ENCODE measurements around the gene OSBPL1A. TPM values are rescaled to one million over a fixed set of nuclear protein-coding genes. Genes with fewer than 3 reads are reported as not detected.

OSBPL1A gene
- total and polyA plus RNA-seq, 10 of the 15 experiments (the other 5 are each of a cell fraction or from before 2014, with no cell fraction given) = 0.02 to 0.83 (median 0.11) TPM; not detected in 6

DNA sequence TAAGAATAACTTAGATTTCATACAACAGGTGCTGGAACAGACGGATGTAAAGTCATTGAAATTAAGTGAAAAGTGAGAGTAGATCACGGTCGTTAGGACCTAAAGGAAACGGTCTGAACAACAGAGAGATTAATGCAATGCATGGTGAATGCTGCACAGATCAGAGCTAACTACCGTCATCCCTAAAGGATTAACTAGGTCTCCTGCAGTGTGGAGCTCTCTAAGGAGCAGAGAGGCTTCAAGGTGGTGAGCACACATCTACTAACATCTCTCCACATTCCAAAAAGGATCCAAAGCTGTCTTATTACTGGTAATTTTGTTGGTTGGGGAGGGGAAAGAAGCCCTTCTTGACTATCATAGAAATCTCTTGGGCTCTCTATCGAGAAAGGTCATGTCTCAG lies 183.5 kb downstream of the OSBPL1A start:
- Histone ChIP-seq H3K36me3 (ENCODE audit: control insufficient read depth in 2 of 2, insufficient read depth in 2 of 2, low read length in 1 of 2) (no peaks in the 10 kb centered on the region), H3K4me1 (ENCODE audit: control insufficient read depth, insufficient read depth, low read length) (no peaks in the 10 kb centered on the region), H3K4me2 (ENCODE audit: control insufficient read depth, insufficient read depth) (no peak overlapping the region), H3K4me3 (no peak overlapping the region), H3K27ac (ENCODE audit: control insufficient read depth, insufficient read depth) (no peak overlapping the region), H3K9ac (ENCODE audit: control insufficient read depth, insufficient read depth, low read length) (no peak overlapping the region), H2AFZ (ENCODE audit: control insufficient read depth, low read depth, low read length) (no peak overlapping the region), H3K27me3 (replicated peaks in 1 of 2; ENCODE audit: control insufficient read depth in 2 of 2, insufficient read depth in 2 of 2, low read length in 1 of 2) (no peaks in the 10 kb centered on the region; a peak in 1 of 4 replicates), H3K9me3 (replicated peaks; ENCODE audit: control insufficient read depth, insufficient read depth, low read length) (no peaks in the 10 kb centered on the region), H3K79me2 (ENCODE audit: control insufficient read depth, insufficient read depth, low read length) (no peaks in the 10 kb centered on the region), H4K20me1 (ENCODE audit: control insufficient read depth, insufficient read depth) (no peaks in the 10 kb centered on the region)
- intact Hi-C loops (cut with micrococcal nuclease; ENCODE audit: unreplicated experiment) (no loop called here), in situ Hi-C loops (cut with MboI) (no loop called here)
- ChIA-PET RAD21 (ENCODE audit: unreplicated experiment) (no interaction called here), CTCF (no interaction called here), SMC1A (ENCODE audit: uncharacterized antibody, unreplicated experiment) (no interaction called here), POLR2A (no interaction called here)
- TF ChIP-seq FOS (IDR thresholded peaks at IDR 0.05; ENCODE audit: borderline replicate concordance, extremely low read depth, insufficient read length) = no peak
- no peak for TF ChIP-seq CBX3 (IDR thresholded peaks at IDR 0.05; ENCODE audit: borderline replicate concordance, low read depth)
- no peak for TF ChIP-seq EZH2 (IDR thresholded peaks at IDR 0.05; ENCODE audit: borderline replicate concordance, control insufficient read depth, low read depth, low read length)
- TF ChIP-seq SMC3 (IDR thresholded peaks at IDR 0.05; ENCODE audit: borderline replicate concordance, low read length) = no peak
- no peak for TF ChIP-seq CBFB (IDR thresholded peaks at IDR 0.05; ENCODE audit: low read depth)
- TF ChIP-seq, protein P1, sequence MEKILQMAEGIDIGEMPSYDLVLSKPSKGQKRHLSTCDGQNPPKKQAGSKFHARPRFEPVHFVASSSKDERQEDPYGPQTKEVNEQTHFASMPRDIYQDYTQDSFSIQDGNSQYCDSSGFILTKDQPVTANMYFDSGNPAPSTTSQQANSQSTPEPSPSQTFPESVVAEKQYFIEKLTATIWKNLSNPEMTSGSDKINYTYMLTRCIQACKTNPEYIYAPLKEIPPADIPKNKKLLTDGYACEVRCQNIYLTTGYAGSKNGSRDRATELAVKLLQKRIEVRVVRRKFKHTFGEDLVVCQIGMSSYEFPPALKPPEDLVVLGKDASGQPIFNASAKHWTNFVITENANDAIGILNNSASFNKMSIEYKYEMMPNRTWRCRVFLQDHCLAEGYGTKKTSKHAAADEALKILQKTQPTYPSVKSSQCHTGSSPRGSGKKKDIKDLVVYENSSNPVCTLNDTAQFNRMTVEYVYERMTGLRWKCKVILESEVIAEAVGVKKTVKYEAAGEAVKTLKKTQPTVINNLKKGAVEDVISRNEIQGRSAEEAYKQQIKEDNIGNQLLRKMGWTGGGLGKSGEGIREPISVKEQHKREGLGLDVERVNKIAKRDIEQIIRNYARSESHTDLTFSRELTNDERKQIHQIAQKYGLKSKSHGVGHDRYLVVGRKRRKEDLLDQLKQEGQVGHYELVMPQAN (conservative IDR thresholded peaks at IDR 0.05) = no peak
- no peak for TF ChIP-seq JUND (IDR thresholded peaks at IDR 0.05; ENCODE audit: low read depth, low read length)
- TF ChIP-seq TCF12 (IDR thresholded peaks at IDR 0.05; ENCODE audit: low read depth, low read length) = no peak
- TF ChIP-seq TAF1 (IDR thresholded peaks at IDR 0.05; ENCODE audit: borderline replicate concordance, low read depth, low read length) = no peak
- TF ChIP-seq ZBTB11 (CRISPR knock-in tag; IDR thresholded peaks at IDR 0.05) = no peak
- TF ChIP-seq RELA (IDR thresholded peaks at IDR 0.05; ENCODE audit: borderline replicate concordance, partially characterized antibody) = no peak
- WGBS (ENCODE audit: insufficient coverage, insufficient replicate concordance, low lambda C conversion rate, missing lambda C conversion rate) = 18% methylated on average over 6 of the region's 6 CpGs
- ATAC-seq (no peak), DNase-seq (ENCODE audit: low read depth, low spot score) (no peak), FAIRE-seq (no peak)
- no TSS peak for BruUV-seq (replicated peaks)
